Heart left ventricle (tissue), 16 donors: ENCODE measurements around the gene NCOA3. TPM values are rescaled to one million over a fixed set of nuclear protein-coding genes. Genes with fewer than 3 reads are reported as not detected.

Experiments used
- ATAC-seq, 4 donors: fragments of 200-7000 bp; cut with Tn5 transposase; one replicate each; pipeline ENCODE4 v1.9.1; 2020 to 2022; ENCODE audit warnings: moderate library complexity in 4 of 4, mild to moderate bottlenecking in 3 of 4, moderate number of reproducible peaks in 1 of 4
- DNase-seq, 5 donors: peaks; one replicate each; pipeline ENCODE4 v3.0.0-alpha.2; 2020
- H3K27ac ChIP-seq, 12 donors: fragments of 200-600 bp; sonication (generic) in 4 of 12; one replicate each; pipeline versions ENCODE4 v1.5.0 to v1.8.0; 2016 to 2022; ENCODE audit warnings: mild to moderate bottlenecking in 2 of 12
- H3K27me3 ChIP-seq, 9 donors: fragments of 200-600 bp; sonication (generic) in 2 of 9; one replicate each; pipeline versions ENCODE4 v1.5.1 to v1.8.0; 2016 to 2022; ENCODE audit warnings: mild to moderate bottlenecking in 3 of 9
- H3K36me3 ChIP-seq, 9 donors: fragments of 200-600 bp; sonication (generic) in 2 of 9; one replicate each; pipeline versions ENCODE4 v1.5.0 to v1.8.0; 2018 to 2022; ENCODE audit warnings: mild to moderate bottlenecking in 2 of 9
- H3K4me1 ChIP-seq, 12 donors: fragments of 200-600 bp; sonication (generic) in 4 of 12; one replicate each; pipeline versions ENCODE4 v1.5.0 to v1.8.0; 2016 to 2022; ENCODE audit warnings: mild to moderate bottlenecking in 3 of 12
- H3K4me3 ChIP-seq, 12 donors: fragments of 200-600 bp; sonication (generic) in 4 of 12; one replicate each; pipeline versions ENCODE4 v1.5.0 to v1.8.0; 2017 to 2022; ENCODE audit warnings: mild to moderate bottlenecking in 9 of 12, moderate library complexity in 4 of 12
- H3K9me3 ChIP-seq, 12 donors: fragments of 200-600 bp; sonication (generic) in 4 of 12; one replicate each; pipeline versions ENCODE4 v1.5.0 to v1.8.0; 2016 to 2022; ENCODE audit warnings: mild to moderate bottlenecking in 1 of 12
- CTCF ChIP-seq, 12 donors: fragments of 200-600 bp; sonication (generic) in 4 of 12; IDR thresholded peaks; one replicate each; pipeline versions ENCODE4 v1.5.0 to v1.8.0; 2018 to 2022; ENCODE audit warnings: antibody characterized with exemption in 12 of 12, mild to moderate bottlenecking in 5 of 12
- POLR2A ChIP-seq, 2 donors: fragments of 450-650 bp; IDR thresholded peaks; one replicate each; pipeline ENCODE4 v1.6.1; 2017; ENCODE audit warnings: antibody characterized with exemption in 2 of 2, mild to moderate bottlenecking in 2 of 2, moderate library complexity in 2 of 2
- WGBS, 4 donors: extraction: QIAGEN DNeasy Blood & Tissue Kit in 2 of 4; methylation state at CpG; one replicate each; pipeline versions ENCODE4 v1.1.5 to v1.1.7; 2013 to 2018; 5-methylcytosine and 5-hydroxymethylcytosine counted together
- intact Hi-C, 10 donors: fragments of 100-400 bp; cut with DNase I; formaldehyde crosslinking; loops; one replicate each; pipeline versions ENCODE4 v1.11.1 to v1.14.2; 2022
- polyA plus RNA-seq, 2 donors: library from polyadenylated mRNA; stranded (reverse); fragments of 200-250 nt; gene quantifications; one replicate each; pipeline ENCODE4 v1.2.3, GENCODE V29; 2013
- total RNA-seq, 9 donors: library from RNA; depleted of rRNA in 2 of 9; stranded (reverse); fragments of >200 nt in 2 of 9; fragmentation: NEBNext Ultra II Directional in 3 of 9; extraction: Animal tissue kit (Norgen Biotek cat#: 25700) in 3 of 9; gene quantifications; one replicate each; pipeline versions ENCODE4 v1.1.0 to v1.2.4, GENCODE V29; 2016 to 2023
- donor health status: ischemic (EF 13 %, LVEDD 7.1; RV severe dilation, severe dysfunction).
- donor health status: healthy with polysubstance abuse.
- donor health status: DM: no; HTN: yes; CAD: no.
- donor health status: DM: no; HTN: no; CAD: no.
- donor health status: ischemic (EF 25% LVEDD 6.9; RV normal size, moderate dysfunction).
- donor health status: ischemic (EF 25% LVEDD 5.7; RV mildly dilated, moderate dysfunction).
- donor health status: healthy.
- donor health status: DM: yes; HTN: yes; CAD: no.
- donor health status: ischemic (EF 35%, LVEDD 5.7; RV mildly dilated, moderate dysfunction).
- donor health status: nonischemic (EF 11% LVEDD 7.7; RV severe dilation, severe dysfunction).
- donor health status: DM: yes; HTN: yes; CAD: no.
- donor health status: PGD.
- donor health status: ischemic (EF 29% LVEDD 5.4; RV normal size, mild dysfunction).
- donor health status: nonischemic (EF 23%, LVEDD 6.1; RV moderate dilation, normal function).

Gene NCOA3
- total and polyA plus RNA-seq, 11 donors = 6.7 to 39.3 (median 25.3) TPM

GRCh38 chr20:47694021-47694818 lies 192.5 kb downstream of the NCOA3 start:
- Histone ChIP-seq H3K27me3 (no peaks in the 10 kb centered on the region), H3K9me3 (peaks cover 0 to 46% (median 29%) of the 10 kb centered on the region in 12 donors), H3K4me1 (no peaks in the 10 kb centered on the region), H3K36me3 (peaks cover 0 to 44% (median 4%) of the 10 kb centered on the region in 9 donors), H3K27ac (no peak overlapping the region), H3K4me3 (no peak overlapping the region)
- ATAC-seq = no peak
- intact Hi-C loops = no loop called here
- 93 to 97% (median 95%) methylated on average over 19 to 21 of the region's 21 CpGs for WGBS, 4 donors
- TF ChIP-seq POLR2A (IDR thresholded peaks at IDR 0.05) = no peak
- TF ChIP-seq CTCF (IDR thresholded peaks at IDR 0.05) = no peak
- DNase-seq = no peak

- WGBS, 4 donors = 94 to 98% (median 97%) methylated on average over 11 of the region's 11 CpGs
- DNase-seq (peak in 1 of 5 donors; percentile 28), ATAC-seq (no peak)
- Histone ChIP-seq H3K4me1 (peaks cover 0 to 2% (median 0%) of the 10 kb centered on the region in 12 donors), H3K36me3 (peaks cover 0 to 39% (median 0%) of the 10 kb centered on the region in 9 donors), H3K27ac (no peak overlapping the region), H3K4me3 (no peak overlapping the region), H3K9me3 (peaks cover 0 to 24% (median 13%) of the 10 kb centered on the region in 12 donors), H3K27me3 (no peaks in the 10 kb centered on the region)
- TF ChIP-seq POLR2A (IDR thresholded peaks at IDR 0.05) (no peak), CTCF (IDR thresholded peaks at IDR 0.05) (no peak)
- intact Hi-C loops = no loop called here
These were observed 195.2 kb downstream of the NCOA3 start for GRCh38 chr20:47696856-47697255.

- DNase-seq = peak in 1 of 5 donors; percentile 3
- Histone ChIP-seq H3K4me1 (peaks cover 0 to 2% (median 0%) of the 10 kb centered on the region in 12 donors), H3K36me3 (peaks cover 0 to 31% (median 0%) of the 10 kb centered on the region in 9 donors), H3K27me3 (no peaks in the 10 kb centered on the region), H3K9me3 (peaks cover 0 to 11% (median 1%) of the 10 kb centered on the region in 12 donors), H3K27ac (no peak overlapping the region), H3K4me3 (no peak overlapping the region)
- 86 to 91% (median 88%) methylated on average over 5 to 6 of the region's 6 CpGs for WGBS, 4 donors
- intact Hi-C loops = no loop called here
- no peak for ATAC-seq
- TF ChIP-seq CTCF (IDR thresholded peaks at IDR 0.05) (no peak), POLR2A (IDR thresholded peaks at IDR 0.05) (no peak)
These were observed 196.5 kb downstream of the NCOA3 start for GRCh38 chr20:47698142-47698541.

GRCh38 chr20:47699818-47700217 lies 198.1 kb downstream of the NCOA3 start:
- 79 to 89% (median 83%) methylated on average over 1 of the region's 1 CpG for WGBS, 4 donors
- ATAC-seq (no peak), DNase-seq (peak in 1 of 5 donors; percentile 2)
- intact Hi-C loops = no loop called here
- Histone ChIP-seq H3K27ac (no peak overlapping the region), H3K4me3 (no peak overlapping the region), H3K27me3 (no peaks in the 10 kb centered on the region), H3K9me3 (no peaks in the 10 kb centered on the region), H3K36me3 (peaks cover 0 to 24% (median 0%) of the 10 kb centered on the region in 9 donors), H3K4me1 (peaks cover 0 to 8% (median 4%) of the 10 kb centered on the region in 12 donors)
- no peak for TF ChIP-seq POLR2A (IDR thresholded peaks at IDR 0.05)
- no peak for TF ChIP-seq CTCF (IDR thresholded peaks at IDR 0.05)
